ENCODE results near the gene NLK.
A peak's percentile ranks its signal among the peaks of the same experiment; 100 is the strongest.

The NLK gene

GRCh38 chr17:28040406-28040805 lies 2.1 kb upstream of the NLK start:
- DNase-seq: peak in 1 of 56 donors; percentile 4

DNA sequence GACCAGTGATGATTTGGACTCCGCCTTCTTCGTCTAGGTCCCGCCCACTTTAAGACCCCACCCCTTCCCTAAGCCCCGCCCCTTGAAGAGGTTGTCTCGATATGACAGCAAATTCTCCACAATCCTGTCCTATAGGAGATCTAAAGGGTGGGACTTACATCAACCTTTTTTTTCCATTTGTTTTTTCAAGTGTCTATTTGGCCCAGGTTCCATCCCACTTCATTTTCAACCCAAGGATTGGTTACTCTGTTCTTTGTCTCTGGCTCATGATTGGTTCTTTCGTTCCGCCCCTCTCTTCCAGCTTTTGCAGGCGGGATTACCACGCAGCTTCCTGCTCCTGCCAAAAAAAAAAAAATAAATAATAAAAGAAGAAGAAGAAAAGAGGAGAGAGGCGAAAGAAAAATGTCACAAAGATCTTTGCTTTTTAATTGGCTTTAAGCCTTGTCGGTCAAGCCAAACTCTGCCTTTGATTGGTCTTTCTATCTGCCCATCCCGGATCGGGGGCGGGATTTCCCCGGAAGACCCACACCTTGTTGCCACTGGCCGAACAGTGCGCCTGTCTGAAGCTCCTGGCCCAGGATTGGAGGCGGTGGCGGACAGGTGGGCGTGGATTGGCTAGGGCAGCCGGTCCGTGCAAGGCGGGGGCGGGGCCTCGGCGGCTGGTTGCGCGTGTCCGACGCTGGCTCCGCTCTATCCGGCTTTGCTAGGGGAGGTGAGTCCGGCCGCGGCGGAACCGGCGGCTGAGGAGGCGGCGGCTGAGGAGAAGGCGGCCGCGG lies 1.2 kb upstream of the NLK start:
- peak; percentile 82 to 99 (median 98) for DNase-seq

DNA sequence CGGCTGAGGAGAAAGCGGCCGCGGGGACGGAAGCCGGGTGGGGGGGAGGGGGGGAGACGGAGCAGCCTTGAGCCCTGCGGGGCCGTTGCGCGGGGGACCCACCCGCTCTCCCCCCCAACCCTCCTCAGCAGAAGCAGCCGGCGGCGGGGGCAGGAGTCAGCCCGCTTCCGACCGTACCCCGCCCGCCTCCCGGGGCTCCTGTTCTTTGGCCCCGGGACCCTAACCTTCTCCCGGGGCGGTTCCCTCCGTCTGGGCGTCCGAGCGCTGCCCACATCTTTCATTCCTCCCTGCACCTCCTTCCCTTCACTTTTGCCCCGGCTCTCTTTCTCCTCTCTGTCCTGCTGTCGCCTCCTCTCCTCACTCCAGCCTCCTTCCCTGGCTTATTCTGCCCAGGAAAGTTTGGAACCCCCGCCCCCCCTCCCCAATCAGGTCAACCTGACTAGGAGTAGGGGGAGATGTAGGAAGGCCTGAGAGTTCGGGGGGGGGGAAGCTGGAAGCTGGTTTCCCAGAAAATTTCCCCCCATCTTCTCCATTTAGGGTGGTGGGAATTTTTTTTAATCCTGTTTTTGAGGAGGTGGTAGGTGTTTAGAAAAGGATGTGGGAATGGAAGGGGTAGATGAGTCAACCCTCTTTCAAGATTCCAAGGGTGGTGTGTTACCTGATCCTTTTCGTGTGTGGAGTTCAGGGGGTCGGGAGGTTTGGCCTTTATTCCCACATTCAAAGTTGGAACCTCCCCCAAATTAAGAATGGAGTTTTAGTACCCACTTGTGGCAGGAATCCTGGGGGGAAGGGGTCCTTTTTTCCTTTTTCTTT lies 427 bp upstream of the NLK start:
- DNase-seq: peak in 4 of 56 donors; percentile 26 to 62 (median 53)

- DNase-seq: peak in 1 of 56 donors; percentile 0
These were observed 329 bp downstream of the NLK start for GRCh38 chr17:28042721-28043291.

DNA sequence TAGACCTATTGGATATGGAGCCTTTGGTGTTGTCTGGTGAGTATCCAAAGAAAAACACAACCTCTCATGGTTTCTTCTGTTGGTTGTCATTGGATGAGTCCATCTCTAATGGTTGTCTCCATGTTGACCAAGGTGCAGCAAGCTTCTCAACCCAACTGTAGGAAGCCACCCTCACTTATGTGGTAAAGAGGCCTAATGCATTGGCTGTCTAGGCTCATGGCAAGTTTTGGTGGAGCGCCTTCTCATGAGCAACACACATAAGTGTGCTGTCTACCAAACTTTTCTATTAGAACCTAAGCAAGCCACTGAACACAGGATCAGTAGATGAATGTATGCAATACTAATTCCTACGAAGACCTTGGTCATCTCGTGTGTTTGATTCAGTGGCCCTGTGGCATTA lies 819 bp downstream of the NLK start:
- DNase-seq: no peak

DNA sequence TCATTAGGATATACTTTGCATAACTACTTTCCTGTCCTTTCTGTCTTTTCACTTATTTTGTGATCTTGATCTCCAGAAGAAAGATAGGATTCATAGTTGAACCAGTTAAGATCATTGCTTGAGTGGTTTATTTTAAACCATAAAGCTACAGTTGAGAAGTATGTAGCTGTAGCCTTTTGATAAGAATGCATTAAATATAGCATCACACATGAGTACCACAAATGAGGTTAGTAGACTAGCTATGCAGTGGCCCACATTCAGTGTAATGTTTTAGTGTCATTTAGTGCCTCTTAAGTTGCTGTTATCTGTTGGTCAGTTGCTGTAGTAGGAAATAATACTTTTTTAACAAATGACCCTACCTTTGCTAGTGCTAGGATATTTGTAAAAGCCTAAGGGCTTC lies 1.3 kb downstream of the NLK start:
- DNase-seq: no peak

GRCh38 chr17:28045304-28045703 lies 2.8 kb downstream of the NLK start:
- DNase-seq: no peak

- DNase-seq: no peak
These were observed 3.8 kb downstream of the NLK start for GRCh38 chr17:28046034-28046825.

DNA sequence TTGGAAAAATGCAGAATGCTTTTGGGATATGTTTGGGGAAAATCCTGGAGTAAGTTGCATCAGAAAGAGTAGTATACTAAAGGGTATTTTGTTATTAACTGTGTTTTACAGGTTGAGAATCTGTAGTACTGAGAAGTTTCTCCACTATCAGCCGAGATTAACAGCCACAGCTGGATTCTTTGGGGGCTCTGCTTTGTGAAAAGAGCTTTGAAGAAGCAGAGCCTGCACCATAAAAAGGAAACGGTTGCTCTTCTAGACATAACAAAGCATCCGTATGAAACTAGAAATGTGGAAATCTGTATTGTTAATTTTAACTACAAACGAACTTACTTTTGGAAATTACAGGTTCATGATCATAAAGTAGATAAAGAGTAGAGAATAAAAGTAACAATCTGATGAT lies 5.3 kb downstream of the NLK start:
- DNase-seq: no peak

DNA sequence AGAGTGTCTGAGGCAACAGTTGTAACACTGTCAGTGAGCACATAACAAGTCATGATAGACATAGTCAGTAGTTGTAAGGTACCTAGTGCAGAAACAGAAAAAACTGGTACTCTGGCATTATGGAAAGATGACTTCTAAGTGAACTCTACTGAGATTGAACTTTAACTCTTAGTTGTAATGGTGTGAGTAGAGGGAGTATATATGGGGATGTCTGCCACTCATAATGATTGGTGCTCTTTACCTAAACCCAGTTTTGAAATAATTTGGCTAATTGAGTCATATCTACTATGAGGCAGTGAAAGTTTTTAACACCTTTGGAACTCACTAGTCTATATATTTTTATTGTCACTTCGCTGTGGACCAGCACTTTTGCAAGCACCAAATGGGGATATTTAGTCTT lies 6.6 kb downstream of the NLK start:
- DNase-seq: no peak

GRCh38 chr17:28053044-28053670 lies 10.7 kb downstream of the NLK start:
- no peak for DNase-seq

DNA sequence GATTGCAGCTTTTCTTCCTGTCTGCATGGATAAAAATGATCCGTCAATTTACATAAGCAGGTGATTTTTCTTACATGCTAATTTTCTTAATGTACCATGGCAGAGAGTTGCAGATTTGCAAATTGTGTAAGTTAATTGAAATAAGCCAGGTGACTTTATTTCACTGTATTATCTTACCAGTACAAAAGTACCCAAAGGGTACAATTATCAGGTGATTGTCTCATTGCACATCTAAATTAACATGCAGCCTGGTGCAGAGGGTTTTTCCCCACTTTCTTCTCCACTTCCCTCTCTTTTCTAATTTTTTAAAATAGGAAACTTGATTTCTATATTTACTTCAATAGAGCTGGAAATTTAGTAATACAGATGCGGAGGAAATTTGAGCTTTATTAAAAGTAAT lies 11.2 kb downstream of the NLK start:
- DNase-seq: no peak

DNA sequence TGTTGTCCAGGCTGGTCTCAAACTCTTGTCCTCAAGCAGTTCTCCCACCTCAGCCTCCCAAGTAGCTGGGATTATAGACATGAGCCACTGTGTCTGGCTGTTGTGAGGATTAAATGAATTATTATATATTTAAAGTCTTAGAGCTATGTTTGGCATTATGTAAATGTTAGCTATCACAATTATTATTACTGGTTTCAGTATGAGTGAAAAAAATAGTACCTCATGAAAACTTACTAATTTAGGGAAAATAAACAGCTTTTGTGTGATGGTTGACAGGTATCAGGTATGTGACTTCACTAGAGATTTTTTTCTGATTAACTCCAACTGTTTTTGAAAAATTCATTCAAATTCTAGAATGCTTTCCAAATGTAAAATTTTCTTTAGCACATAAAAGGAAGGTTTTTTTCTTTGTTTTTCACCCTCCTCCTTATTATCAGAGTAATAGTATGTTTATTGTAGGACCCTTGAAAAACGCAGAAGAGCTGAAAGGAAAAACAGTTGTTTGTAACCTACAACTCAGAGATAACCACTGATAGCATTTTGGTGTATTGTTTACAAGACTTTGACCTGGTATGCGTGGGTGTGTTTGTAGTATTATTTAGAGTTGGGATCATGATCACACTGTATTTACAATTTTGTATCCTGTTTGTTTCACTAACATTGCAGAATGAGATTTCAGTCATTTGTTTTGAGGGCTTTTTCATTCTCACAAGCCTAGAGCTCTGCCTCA lies 13.2 kb downstream of the NLK start:
- no peak for DNase-seq

DNA sequence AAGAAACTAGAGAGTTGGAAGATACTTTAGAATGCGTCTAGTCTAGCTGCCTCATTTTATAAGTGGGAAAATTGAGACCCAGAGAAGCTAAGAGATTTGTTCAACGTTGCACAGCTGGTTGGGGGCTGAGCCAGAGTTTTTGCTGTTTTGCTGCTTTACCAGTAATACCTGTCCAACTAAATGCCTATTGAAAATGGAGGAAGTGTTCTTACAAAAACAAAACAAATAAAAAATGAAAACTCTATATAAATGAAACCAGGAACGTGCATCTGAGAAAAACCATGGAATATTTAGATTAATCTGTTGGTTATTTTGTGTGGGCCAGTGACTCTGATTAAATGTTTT lies 13.8 kb downstream of the NLK start:
- no peak for DNase-seq

GRCh38 chr17:28057731-28058246 lies 15.3 kb downstream of the NLK start:
- DNase-seq: no peak

- no peak for DNase-seq
These were observed 17.2 kb downstream of the NLK start for GRCh38 chr17:28059675-28060074.

- DNase-seq: no peak
These were observed 23.2 kb downstream of the NLK start for GRCh38 chr17:28065706-28066105.

GRCh38 chr17:28069061-28069460 lies 26.6 kb downstream of the NLK start:
- no peak for DNase-seq

DNA sequence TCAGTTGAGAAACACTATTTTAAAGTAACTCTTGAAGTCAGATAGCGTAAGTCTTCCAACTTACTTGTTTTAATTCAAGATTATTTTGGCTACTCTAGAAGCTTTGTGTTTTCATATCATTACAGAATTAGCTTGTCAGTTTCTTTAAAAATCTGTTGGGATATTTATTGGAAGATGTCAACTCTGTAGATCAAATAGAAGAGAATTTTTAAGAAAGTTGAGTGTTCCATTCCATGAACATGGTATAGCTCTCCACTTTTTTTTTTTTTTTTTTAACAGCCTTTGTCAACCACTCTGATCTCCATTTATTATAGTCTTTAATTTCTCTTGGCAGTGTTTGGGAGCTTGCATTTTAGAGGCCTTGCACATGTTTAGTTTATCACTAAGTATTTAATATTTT lies 28.7 kb downstream of the NLK start:
- DNase-seq: no peak

GRCh38 chr17:28071891-28072606 lies 29.6 kb downstream of the NLK start:
- no peak for DNase-seq
